Adrenal gland (tissue), 5 donors: ENCODE results near the gene CAMTA1.
"Not testable (repeated sequence)": the region's sequence is repeated elsewhere in the genome, so short reads cannot be mapped to it uniquely, and the experiment has no call there.

Experiments
- CTCF ChIP-seq, 6 experiments: fragments of 450-650 bp in 4 of 6; fragments of 200-600 bp in 2 of 6; sonication (generic) in 1 of 6; IDR thresholded peaks; 1 replicate in 5 of 6; 2 replicates in 1 of 6; pipeline versions ENCODE4 v1.5.1 to v1.8.0; 2016 to 2021; ENCODE audit warnings: antibody characterized with exemption in 6 of 6, mild to moderate bottlenecking in 2 of 6, moderate library complexity in 1 of 6
- POLR2A ChIP-seq, 2 donors: fragments of 450-650 bp; IDR thresholded peaks; one replicate each; pipeline ENCODE4 v1.6.1; 2017; ENCODE audit warnings: antibody characterized with exemption in 2 of 2, mild to moderate bottlenecking in 2 of 2, moderate library complexity in 1 of 2
- donor health status: DM: no; HTN: no; CAD: no.

- TF ChIP-seq CTCF, POLR2A (IDR thresholded peaks at IDR 0.05): not testable (repeated sequence)
These were observed 904.1 kb downstream of the CAMTA1 start for GRCh38 chr1:7689307-7689706.
